Vagina (tissue), 2 donors: ENCODE results near the gene XRCC5. TPM values are rescaled to one million over a fixed set of nuclear protein-coding genes. Genes with fewer than 3 reads are reported as not detected.

Experiments used
- DNase-seq, 2 donors: peaks; one replicate each; pipeline ENCODE4 v3.0.0-alpha.2; 2017; ENCODE audit errors: extremely low spot score in 2 of 2
- H3K27ac ChIP-seq: fragments of 200-600 bp; sonication (generic); one replicate; pipeline ENCODE4 v1.5.1; 2019
- H3K27me3 ChIP-seq: fragments of 200-600 bp; sonication (generic); one replicate; pipeline ENCODE4 v1.5.1; 2019
- H3K36me3 ChIP-seq, 2 donors: fragments of 200-600 bp; sonication (generic); one replicate each; pipeline ENCODE4 v1.5.1; 2017 to 2019
- H3K4me1 ChIP-seq: fragments of 200-600 bp; sonication (generic); one replicate; pipeline ENCODE4 v1.5.1; 2019
- H3K4me3 ChIP-seq, 2 donors: fragments of 200-600 bp; sonication (generic); 1 replicate in 1 of 2; 2 replicates in 1 of 2; pipeline ENCODE4 v1.5.1; 2016 to 2019
- H3K9me3 ChIP-seq: fragments of 200-600 bp; sonication (generic); one replicate; pipeline ENCODE4 v1.5.1; 2019
- CTCF ChIP-seq, 3 experiments: fragments of 450-650 bp in 2 of 3; fragments of 200-600 bp in 1 of 3; sonication (generic) in 1 of 3; IDR thresholded peaks; one replicate each; pipeline ENCODE4 v1.5.1; 2017 to 2019; ENCODE audit warnings: antibody characterized with exemption in 3 of 3, mild to moderate bottlenecking in 2 of 3, moderate library complexity in 2 of 3
- POLR2A ChIP-seq, 2 donors: fragments of 450-650 bp; IDR thresholded peaks; one replicate each; pipeline ENCODE4 v1.6.1; 2017; ENCODE audit warnings: antibody characterized with exemption in 2 of 2, mild to moderate bottlenecking in 2 of 2, moderate library complexity in 2 of 2
- POLR2AphosphoS5 ChIP-seq, 2 donors: sonication (generic); formaldehyde crosslinking; IDR thresholded peaks; one replicate each; pipeline ENCODE4 v1.9.0; 2017; ENCODE audit warnings: antibody characterized with exemption in 2 of 2, mild to moderate bottlenecking in 2 of 2, low read depth in 1 of 2; ENCODE audit not compliant: insufficient read depth in 1 of 2
- intact Hi-C: fragments of 100-400 bp; cut with DNase I; formaldehyde crosslinking; loops from one replicate; pipeline ENCODE4 v1.15.1; 2023
- total RNA-seq: library from RNA; depleted of rRNA; stranded (reverse); fragments of >200 nt; gene quantifications from one replicate; pipeline ENCODE4 v1.2.3, GENCODE V29; 2016

Gene XRCC5
- total RNA-seq, 1 donor from 2014 or later, result 118 TPM

DNA sequence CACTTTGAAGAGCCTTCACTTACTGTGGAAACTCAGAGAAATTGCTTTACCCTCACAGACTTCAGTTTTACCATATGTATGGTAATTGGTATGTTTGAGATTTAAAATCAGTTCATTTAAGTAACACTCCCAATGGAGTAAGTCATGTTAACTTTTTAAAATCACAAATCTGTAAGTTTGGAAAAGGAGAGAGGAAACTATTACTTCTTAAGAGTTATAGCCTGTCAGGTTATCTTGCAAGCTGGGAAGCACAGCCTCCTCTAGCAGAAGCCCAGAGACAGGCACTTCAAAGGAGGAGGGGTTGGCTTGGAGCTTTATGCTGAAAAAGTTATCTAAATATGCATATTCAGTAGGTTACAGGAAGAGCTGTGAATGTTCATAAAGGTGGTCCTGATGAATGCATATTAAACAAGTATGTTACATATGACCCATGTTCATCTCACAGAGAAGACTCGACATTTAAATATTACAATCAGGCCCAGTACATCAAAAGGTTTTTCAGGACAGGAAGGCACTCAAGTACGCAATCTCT is 102.5 kb downstream of the XRCC5 start:
- no peak for DNase-seq
- H3K4me3 ChIP-seq, result no peak overlapping the region
- no peak overlapping the region for H3K27ac ChIP-seq
- no peaks in the 10 kb centered on the region for H3K27me3 ChIP-seq
- intact Hi-C loops, result no loop called here
- H3K9me3 ChIP-seq, result no peaks in the 10 kb centered on the region
- H3K36me3 ChIP-seq, result peaks cover 0 to 10% of the 10 kb centered on the region in 2 donors
- no peaks in the 10 kb centered on the region for H3K4me1 ChIP-seq
- TF ChIP-seq CTCF (IDR thresholded peaks at IDR 0.05) (no peak), POLR2A (IDR thresholded peaks at IDR 0.05) (no peak), POLR2AphosphoS5 (IDR thresholded peaks at IDR 0.05; ENCODE audit: insufficient read depth in 1 of 2, low read depth in 1 of 2) (no peak)

- Histone ChIP-seq H3K27ac (no peak overlapping the region), H3K9me3 (no peaks in the 10 kb centered on the region), H3K36me3 (no peaks in the 10 kb centered on the region), H3K4me1 (no peaks in the 10 kb centered on the region), H3K4me3 (no peak overlapping the region), H3K27me3 (no peaks in the 10 kb centered on the region)
- no peak for TF ChIP-seq POLR2A (IDR thresholded peaks at IDR 0.05)
- TF ChIP-seq POLR2AphosphoS5 (IDR thresholded peaks at IDR 0.05; ENCODE audit: insufficient read depth in 1 of 2, low read depth in 1 of 2), result no peak
- no peak for TF ChIP-seq CTCF (IDR thresholded peaks at IDR 0.05)
- intact Hi-C loops, result no loop called here
- no peak for DNase-seq
These were observed 105.6 kb downstream of the XRCC5 start for GRCh38 chr2:216214768-216215167.

GRCh38 chr2:216215658-216216390 is 106.7 kb downstream of the XRCC5 start:
- no peak overlapping the region for H3K4me3 ChIP-seq
- no peaks in the 10 kb centered on the region for H3K4me1 ChIP-seq
- TF ChIP-seq POLR2A (IDR thresholded peaks at IDR 0.05) (no peak), CTCF (IDR thresholded peaks at IDR 0.05) (no peak), POLR2AphosphoS5 (IDR thresholded peaks at IDR 0.05; ENCODE audit: insufficient read depth in 1 of 2, low read depth in 1 of 2) (no peak)
- peak in 1 of 2 donors; percentile 20 for DNase-seq
- H3K9me3 ChIP-seq, result no peaks in the 10 kb centered on the region
- no peaks in the 10 kb centered on the region for H3K27me3 ChIP-seq
- H3K36me3 ChIP-seq, result no peaks in the 10 kb centered on the region
- H3K27ac ChIP-seq, result no peak overlapping the region
- intact Hi-C loops, result no loop called here

GRCh38 chr2:216216951-216217903 is 108.1 kb downstream of the XRCC5 start:
- Histone ChIP-seq H3K4me3 (no peak overlapping the region), H3K36me3 (no peaks in the 10 kb centered on the region), H3K27ac (no peak overlapping the region), H3K9me3 (no peaks in the 10 kb centered on the region), H3K27me3 (no peaks in the 10 kb centered on the region), H3K4me1 (no peaks in the 10 kb centered on the region)
- DNase-seq, result peak in 1 of 2 donors; percentile 25
- intact Hi-C loops, result no loop called here
- TF ChIP-seq POLR2AphosphoS5 (IDR thresholded peaks at IDR 0.05; ENCODE audit: insufficient read depth in 1 of 2, low read depth in 1 of 2), result no peak
- TF ChIP-seq CTCF (IDR thresholded peaks at IDR 0.05), result no peak
- no peak for TF ChIP-seq POLR2A (IDR thresholded peaks at IDR 0.05)
